Measurements from ENCODE around the gene GADD45A.
"Not testable (repeated sequence)": the region's sequence is repeated elsewhere in the genome, so short reads cannot be mapped to it uniquely, and the experiment has no call there.

Gene GADD45A

GRCh38 chr1:67719329-67720196 is 34.6 kb downstream of the GADD45A start:
- DNase-seq (ENCODE audit: low spot score) (no peak), FAIRE-seq (no peak)

DNA sequence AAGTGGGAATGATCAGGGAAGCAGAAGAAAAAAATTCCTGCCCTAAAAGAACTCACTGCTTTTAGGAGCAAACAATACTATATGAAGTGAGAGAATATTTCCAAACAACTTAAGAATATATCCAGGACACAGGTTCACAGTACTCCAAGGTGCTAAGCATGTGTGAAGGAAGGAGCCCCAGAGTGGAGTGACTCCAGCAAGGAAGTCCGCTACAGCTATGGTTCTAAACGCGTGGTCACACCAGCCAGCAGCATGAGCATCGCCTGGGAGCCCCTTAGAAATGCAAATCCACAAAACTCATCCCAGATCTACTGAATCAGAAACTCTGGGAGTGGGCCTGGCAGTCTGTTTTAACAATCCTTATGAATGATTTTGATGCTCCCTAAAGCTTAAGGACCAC is 36.1 kb downstream of the GADD45A start:
- no peak for FAIRE-seq

DNA sequence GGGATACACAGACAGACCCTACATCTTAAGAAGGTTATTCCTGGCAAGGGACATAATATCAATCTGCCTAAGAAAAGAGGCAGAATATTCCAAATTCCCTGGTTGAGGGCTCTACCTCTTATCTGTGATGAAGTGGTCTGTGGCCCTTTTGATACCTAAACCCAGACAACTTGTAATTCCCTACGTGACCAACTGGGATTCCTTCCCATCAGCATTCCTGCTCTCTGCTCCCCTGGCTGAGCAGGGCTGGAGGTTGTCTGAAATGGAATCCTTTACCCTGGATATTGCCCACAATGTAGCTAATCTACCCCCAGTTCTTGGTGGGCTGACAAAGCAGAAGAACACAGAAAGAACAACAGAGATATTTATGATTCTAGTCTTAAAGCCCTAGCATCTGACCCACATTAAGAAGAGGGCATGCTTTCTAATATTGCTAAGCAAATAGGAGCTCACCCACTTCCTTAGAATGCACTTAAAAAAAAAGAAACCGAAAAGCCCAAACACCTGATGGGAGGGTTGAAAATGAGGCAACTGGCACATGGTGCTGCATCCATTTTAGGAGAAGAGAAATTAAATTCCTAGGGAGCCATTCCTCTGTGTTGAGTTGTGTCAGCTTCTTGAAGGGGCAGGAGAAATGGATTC is 36.8 kb downstream of the GADD45A start:
- no peak for FAIRE-seq
- no peak for DNase-seq (ENCODE audit: low spot score)

More for the DNA sequence above, 36.1 kb downstream of the GADD45A start:
- DNase-seq (ENCODE audit: low spot score): no peak

- FAIRE-seq (no peak), DNase-seq (ENCODE audit: low spot score) (no peak)
These were observed 37.4 kb downstream of the GADD45A start for GRCh38 chr1:67722292-67722944.

DNA sequence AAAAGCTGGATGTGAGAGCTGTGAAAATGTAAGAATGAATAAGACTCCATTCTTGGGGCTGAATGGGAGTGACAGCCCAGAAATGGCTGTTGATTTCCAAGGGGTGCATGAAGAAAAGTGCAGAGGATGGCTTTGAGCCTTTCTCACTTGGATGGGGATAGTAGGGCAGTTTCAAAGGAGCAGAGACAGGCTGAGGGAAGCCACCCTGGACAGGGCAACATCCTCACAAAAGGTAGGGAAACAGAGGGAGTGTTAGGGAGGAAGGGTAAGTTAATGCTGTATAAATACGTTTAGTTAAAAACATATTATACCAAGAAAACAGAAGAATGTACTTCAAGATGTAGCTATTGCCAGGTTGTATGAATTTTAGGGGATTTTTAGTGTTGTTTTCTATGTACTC is 38.1 kb downstream of the GADD45A start:
- no peak for FAIRE-seq
- no peak for DNase-seq (ENCODE audit: low spot score)

- DNase-seq (ENCODE audit: low spot score) (peak; percentile 85), FAIRE-seq (peak; percentile 91)
These were observed 38.6 kb downstream of the GADD45A start for GRCh38 chr1:67723620-67724019.

DNA sequence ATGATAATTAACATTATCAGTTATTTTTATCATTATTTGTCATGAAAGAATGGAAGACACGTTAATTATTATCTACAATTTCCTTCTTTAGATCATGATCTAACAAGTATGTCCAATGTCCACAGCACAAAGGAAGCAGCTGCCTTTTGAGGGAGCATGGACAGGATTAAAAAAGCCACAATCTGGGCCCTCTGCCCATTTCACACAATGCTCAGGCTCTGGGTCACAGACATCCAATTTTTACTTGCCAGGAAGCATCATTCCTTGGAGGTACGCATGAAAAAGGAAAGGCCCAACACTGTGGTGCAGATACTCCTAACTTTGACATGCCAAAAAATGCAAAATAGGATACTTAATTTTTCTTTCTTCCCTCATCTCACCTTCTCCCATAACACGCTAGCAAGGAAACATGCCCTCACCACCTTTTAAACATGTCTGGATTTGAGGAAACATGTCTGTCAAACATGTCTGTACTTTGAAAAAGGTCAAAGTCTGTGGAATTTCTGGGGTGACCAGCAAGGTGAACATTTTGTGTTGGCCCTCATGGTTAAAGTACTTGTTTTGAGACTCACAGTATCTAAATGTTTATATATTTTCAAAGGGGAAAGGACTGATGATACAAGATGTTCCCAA is 40.0 kb downstream of the GADD45A start:
- DNase-seq (ENCODE audit: low spot score): peak; percentile 92

DNA sequence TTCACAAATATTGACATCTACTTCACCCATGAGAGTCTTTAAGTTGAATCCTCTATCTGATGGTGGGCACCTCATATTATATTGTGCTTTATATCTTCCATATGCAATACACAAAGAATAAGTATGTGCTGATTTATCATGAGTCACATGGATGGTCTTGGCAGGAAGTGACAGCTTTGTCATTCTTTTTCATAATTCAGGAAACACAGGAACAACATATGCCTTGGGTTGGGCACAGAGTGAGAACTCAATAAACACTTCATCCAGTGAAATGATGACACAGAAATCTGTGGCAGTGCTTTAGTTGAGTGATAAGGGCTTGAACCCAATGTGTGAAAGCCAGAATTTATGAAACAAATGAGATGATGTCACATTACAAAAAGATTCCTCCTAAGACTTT is 41.2 kb downstream of the GADD45A start:
- peak; percentile 60 for DNase-seq (ENCODE audit: low spot score)

More for the DNA sequence above, 40.0 kb downstream of the GADD45A start:
- peak; percentile 98 for FAIRE-seq

GRCh38 chr1:67729872-67730271 is 44.9 kb downstream of the GADD45A start:
- DNase-seq (ENCODE audit: low spot score) (no peak), FAIRE-seq (no peak)

More for the DNA sequence above, 41.2 kb downstream of the GADD45A start:
- FAIRE-seq: peak; percentile 40

DNA sequence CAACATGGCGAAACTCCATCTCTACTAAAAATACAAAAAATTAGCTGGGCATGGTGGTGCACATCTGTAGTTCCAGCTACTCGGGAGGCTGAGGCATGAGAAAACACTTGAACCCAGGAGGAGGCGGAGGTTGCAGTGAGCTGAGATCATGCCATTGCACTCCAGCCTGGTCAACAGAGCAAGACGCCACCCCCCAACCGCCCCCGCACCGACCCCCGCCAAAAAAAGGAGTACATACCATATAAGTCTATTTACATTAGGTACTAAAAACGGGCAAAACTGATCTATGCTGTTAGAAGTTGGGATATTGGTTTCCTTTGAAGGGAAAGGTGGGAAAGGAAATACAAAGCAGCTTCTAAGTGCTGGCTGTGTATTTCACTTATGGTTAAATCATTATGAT is 45.3 kb downstream of the GADD45A start:
- FAIRE-seq; DNase-seq (ENCODE audit: low spot score): not testable (repeated sequence)

DNA sequence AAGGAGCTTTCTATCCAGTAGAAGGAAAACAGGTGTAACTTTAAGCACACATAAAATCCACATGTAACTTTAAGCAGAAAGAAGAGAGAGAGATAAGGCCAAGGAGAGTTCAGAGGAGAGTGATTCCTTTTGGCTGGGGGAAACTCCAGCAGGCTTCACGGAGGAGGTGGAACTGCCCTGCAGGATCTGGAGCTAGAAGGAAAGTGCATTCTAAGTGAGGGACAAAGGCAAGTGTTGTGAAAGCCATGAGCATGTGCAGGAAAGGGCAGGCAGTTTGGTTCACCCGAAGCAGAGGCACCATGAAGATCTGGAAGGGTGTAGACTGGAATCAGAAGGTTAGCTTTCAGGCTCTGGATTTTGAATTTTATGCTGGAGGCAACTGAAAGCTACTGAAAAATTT is 46.3 kb downstream of the GADD45A start:
- DNase-seq (ENCODE audit: low spot score) (no peak), FAIRE-seq (no peak)

- FAIRE-seq (no peak), DNase-seq (ENCODE audit: low spot score) (no peak)
These were observed 47.8 kb downstream of the GADD45A start for GRCh38 chr1:67732750-67733151.

GRCh38 chr1:67733681-67734322 is 48.8 kb downstream of the GADD45A start:
- DNase-seq (ENCODE audit: low spot score) (no peak), FAIRE-seq (no peak)

- DNase-seq (ENCODE audit: low spot score) (no peak), FAIRE-seq (no peak)
These were observed 49.3 kb downstream of the GADD45A start for GRCh38 chr1:67734323-67734690.

- DNase-seq (ENCODE audit: low spot score): no peak
- FAIRE-seq: no peak
These were observed 50.2 kb downstream of the GADD45A start for GRCh38 chr1:67735206-67735605.

DNA sequence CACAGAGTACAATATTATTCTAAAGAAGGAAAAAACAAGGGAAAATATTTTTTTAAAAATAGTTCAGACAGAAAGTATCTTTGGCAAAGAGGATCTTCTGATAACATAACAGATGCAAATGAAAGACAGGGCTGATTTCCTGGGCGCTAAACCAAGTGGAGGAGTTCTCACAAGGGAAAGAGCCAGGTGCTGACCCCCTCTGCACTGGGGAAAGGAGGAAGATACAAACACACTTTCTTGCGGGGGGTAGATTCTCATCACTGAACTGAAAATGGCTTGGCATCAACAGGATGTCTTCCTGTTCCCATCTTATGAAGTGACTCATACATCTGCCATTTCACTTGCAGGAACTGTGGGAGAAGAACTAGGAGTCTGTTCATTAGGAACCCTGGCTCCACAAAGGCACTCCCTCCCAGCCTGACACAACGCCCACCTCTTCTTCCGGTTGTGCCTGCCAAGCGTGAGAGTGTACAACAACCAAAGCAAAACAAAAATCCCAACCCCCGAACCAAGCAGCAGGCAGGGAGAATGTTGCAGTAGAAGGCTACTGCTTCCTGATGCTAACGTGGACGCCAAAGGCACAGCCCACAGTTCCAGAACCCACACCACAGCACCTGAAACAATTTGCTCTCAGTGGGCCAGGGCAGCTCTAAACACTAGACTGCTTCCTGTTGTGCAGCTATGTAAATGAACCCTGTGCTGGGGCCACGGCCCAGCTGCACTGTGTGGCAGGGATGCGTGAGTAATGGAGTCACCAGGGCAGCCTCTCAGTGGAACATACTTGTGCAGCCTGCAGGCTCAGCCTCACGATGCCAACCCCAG is 51.0 kb downstream of the GADD45A start:
- DNase-seq (ENCODE audit: low spot score): peak; percentile 84
- peak; percentile 79 for FAIRE-seq

- no peak for FAIRE-seq
- DNase-seq (ENCODE audit: low spot score): no peak
These were observed 51.7 kb downstream of the GADD45A start for GRCh38 chr1:67736750-67737149.

DNA sequence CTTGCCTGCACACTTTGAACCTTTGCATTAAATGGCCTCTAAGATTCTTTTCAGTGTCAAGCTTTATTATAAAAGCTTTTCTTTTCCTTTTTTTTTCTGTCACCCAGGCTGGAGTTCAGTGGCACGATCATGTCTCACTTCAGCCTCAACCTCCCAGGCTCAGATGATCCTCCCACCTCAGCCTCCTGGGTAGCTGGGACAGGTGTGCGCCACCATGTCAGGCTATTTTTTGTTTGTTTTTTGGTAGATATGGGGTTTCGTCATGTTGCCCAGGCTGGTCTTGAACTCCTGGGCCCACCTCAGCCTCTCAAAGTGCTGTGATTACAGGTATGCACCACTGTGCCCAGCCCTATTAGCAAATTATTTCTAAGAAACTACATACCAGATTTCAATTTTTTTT is 52.9 kb downstream of the GADD45A start:
- DNase-seq (ENCODE audit: low spot score) (no peak), FAIRE-seq (no peak)
